H1 (cell line): ENCODE results near the gene FA2H. TPM values are rescaled to one million over a fixed set of nuclear protein-coding genes. Genes with fewer than 3 reads are reported as not detected.

ENCODE experiments used
- EP300 ChIP-seq, 2 experiments: IDR thresholded peaks; 1 replicate in 1 of 2; 2 replicates in 1 of 2; pipeline ENCODE4 v1.6.1; 2011 to 2012; ENCODE audit warnings: low read depth in 2 of 2, low read length in 2 of 2, mild to moderate bottlenecking in 2 of 2, borderline replicate concordance in 1 of 2, inconsistent platforms in 1 of 2, moderate library complexity in 1 of 2
- ZNF274 ChIP-seq: IDR thresholded peaks from 2 replicates; pipeline ENCODE4 v1.7.0; 2012; ENCODE audit warnings: low read length, borderline replicate concordance; ENCODE audit errors: extremely low read depth
- polyA plus RNA-seq, 7 experiments: library from polyadenylated mRNA; depleted of rRNA in 3 of 7; stranded (reverse) in 5 of 7; unstranded in 2 of 7; fragments of >200 nt in 5 of 7; fragments of 200-250 nt in 2 of 7; gene quantifications; 1 replicate in 5 of 7; 2 replicates in 1 of 7; 4 replicates in 1 of 7; pipeline versions ENCODE4 v1.2.1 to v1.2.3, GENCODE V29; 2011 to 2013; ENCODE audit warnings: missing spikeins in 2 of 7, mixed read lengths in 2 of 7
- total RNA-seq: library from RNA; stranded (reverse); fragmentation: NEBNext Ultra II Directional; extraction: Animal tissue kit (Norgen Biotek cat#: 25700); gene quantifications from 2 replicates; pipeline ENCODE4 v1.2.1, GENCODE V29; 2021

FA2H gene
- total and polyA plus RNA-seq, 2 of the 8 experiments (the other 6 are each of a cell fraction or from before 2014, with no cell fraction given) = 2.1 to 2.5 TPM

DNA sequence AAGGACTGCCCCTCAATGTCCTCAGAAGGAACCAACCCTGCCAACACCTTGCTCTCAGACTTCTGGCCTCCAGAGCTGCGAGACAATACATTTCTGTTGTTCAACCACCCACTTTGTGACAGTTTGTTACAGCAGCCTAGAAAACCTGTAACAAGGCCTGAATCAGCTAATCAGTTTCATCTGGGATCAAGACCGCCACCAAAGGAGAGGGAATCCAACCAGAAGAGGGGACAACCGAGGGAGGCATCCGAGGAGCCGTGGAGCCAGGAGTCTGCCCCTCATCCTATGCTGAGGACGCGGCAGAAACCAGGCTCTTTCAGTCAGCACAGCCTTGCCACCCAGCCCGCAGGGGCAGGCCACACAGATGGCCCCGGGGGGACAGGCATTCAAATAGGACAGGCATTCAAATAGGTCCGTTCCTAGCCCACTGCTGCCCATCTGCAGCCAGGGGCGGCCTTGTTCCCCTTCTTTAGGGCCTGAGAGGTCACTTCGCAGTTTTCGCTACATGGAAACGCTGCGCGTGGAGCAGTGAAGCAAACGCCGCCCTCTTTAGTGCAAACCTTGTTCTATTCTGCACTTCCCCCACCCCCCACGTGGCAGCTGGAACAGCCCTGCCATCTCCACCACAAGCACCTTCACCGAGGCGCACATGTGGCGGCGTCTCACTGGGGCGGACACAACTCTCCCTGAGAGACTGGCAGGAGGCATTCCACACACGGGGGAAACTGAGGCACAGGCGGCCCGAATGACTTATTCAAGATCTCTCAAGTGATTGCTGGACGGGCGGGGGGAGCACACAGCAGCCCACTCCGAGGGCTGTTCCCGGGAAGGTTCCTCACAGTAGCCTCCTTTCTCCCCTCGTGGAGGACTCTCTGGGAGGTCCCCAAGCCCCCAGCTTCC lies 26.7 kb downstream of the FA2H start (continued):
- TF ChIP-seq EP300 (IDR thresholded peaks at IDR 0.05; ENCODE audit: borderline replicate concordance in 1 of 2, low read depth in 2 of 2, low read length in 2 of 2) (no peak), ZNF274 (no peak)
